CD4-positive, alpha-beta T cell treated with Interleukin-4 for 4 hours (primary cell): ENCODE data around the gene OBSCN.
"Not testable (repeated sequence)": the region's sequence is repeated elsewhere in the genome, so short reads cannot be mapped to it uniquely, and the experiment has no call there.

Experiments
- DNase-seq: peaks from one replicate; pipeline ENCODE4 v3.0.0-alpha.2; 2020

OBSCN gene

GRCh38 chr1:228212966-228213844 is 5.4 kb downstream of the OBSCN start:
- DNase-seq = peak; percentile 83

- no peak for DNase-seq
Observed at GRCh38 chr1:228213917-228214808, 6.3 kb downstream of the OBSCN start.

GRCh38 chr1:228214921-228215662 is 7.2 kb downstream of the OBSCN start:
- no peak for DNase-seq

GRCh38 chr1:228215663-228216116 is 7.8 kb downstream of the OBSCN start:
- DNase-seq = no peak

- no peak for DNase-seq
Observed at GRCh38 chr1:228216371-228217320, 8.8 kb downstream of the OBSCN start.

GRCh38 chr1:228217551-228218344 is 9.9 kb downstream of the OBSCN start:
- no peak for DNase-seq

GRCh38 chr1:228218513-228219244 is 10.8 kb downstream of the OBSCN start:
- DNase-seq = no peak

GRCh38 chr1:228219245-228219961 is 11.6 kb downstream of the OBSCN start:
- DNase-seq = no peak

- no peak for DNase-seq
Observed at GRCh38 chr1:228219962-228220780, 12.3 kb downstream of the OBSCN start.

- not testable (repeated sequence) for DNase-seq
Observed at GRCh38 chr1:228221097-228221496, 13.3 kb downstream of the OBSCN start.

GRCh38 chr1:228222548-228222947 is 14.7 kb downstream of the OBSCN start:
- DNase-seq = no peak

GRCh38 chr1:228224198-228225164 is 16.6 kb downstream of the OBSCN start:
- DNase-seq = no peak

GRCh38 chr1:228225165-228225710 is 17.4 kb downstream of the OBSCN start:
- no peak for DNase-seq

- DNase-seq = no peak
Observed at GRCh38 chr1:228225740-228226139, 17.9 kb downstream of the OBSCN start.

- no peak for DNase-seq
Observed at GRCh38 chr1:228226141-228226874, 18.5 kb downstream of the OBSCN start.
